Ovary (tissue), 9 donors: ENCODE results near the gene FAM107B. TPM values are rescaled to one million over a fixed set of nuclear protein-coding genes. Genes with fewer than 3 reads are reported as not detected.

Experiments used
- DNase-seq, 5 donors: peaks; one replicate each; pipeline ENCODE4 v3.0.0-alpha.2; 2019 to 2020
- H3K27ac ChIP-seq, 2 donors: fragments of 200-600 bp; one replicate each; pipeline versions ENCODE4 v1.5.1 to v1.8.0; 2019 to 2022
- H3K27me3 ChIP-seq: fragments of 200-600 bp; one replicate; pipeline ENCODE4 v1.8.0; 2022
- H3K36me3 ChIP-seq: fragments of 200-600 bp; sonication (generic); one replicate; pipeline ENCODE4 v1.5.1; 2019
- H3K4me1 ChIP-seq: one replicate; pipeline ENCODE4 v1.8.1; 2013; ENCODE audit warnings: mild to moderate bottlenecking, moderate library complexity; ENCODE audit not compliant: insufficient read depth
- H3K4me3 ChIP-seq: fragments of 200-600 bp; sonication (generic); one replicate; pipeline ENCODE4 v1.5.1; 2017
- H3K9me3 ChIP-seq, 2 donors: fragments of 200-600 bp in 1 of 2; sonication (generic) in 1 of 2; one replicate each; pipeline versions ENCODE4 v1.5.1 to v1.8.1; 2013 to 2019; ENCODE audit warnings: mild to moderate bottlenecking in 1 of 2, moderate library complexity in 1 of 2
- EP300 ChIP-seq: sonication (generic); formaldehyde crosslinking; IDR thresholded peaks from one replicate; pipeline ENCODE4 v1.6.1; 2017; ENCODE audit warnings: antibody characterized with exemption
- POLR2A ChIP-seq: fragments of 450-650 bp; IDR thresholded peaks from one replicate; pipeline ENCODE4 v1.6.1; 2017; ENCODE audit warnings: antibody characterized with exemption, mild to moderate bottlenecking, moderate library complexity
- WGBS, 3 donors: extraction: QIAGEN DNeasy Blood & Tissue Kit in 1 of 3; methylation state at CpG; one replicate each; pipeline versions ENCODE4 v1.1.5 to v1.1.7; 2013 to 2017; 5-methylcytosine and 5-hydroxymethylcytosine counted together
- intact Hi-C, 4 donors: fragments of 100-400 bp; cut with DNase I; formaldehyde crosslinking; loops; one replicate each; pipeline versions ENCODE4 v1.11.0 to v1.15.1; 2022 to 2023
- polyA plus RNA-seq, 2 donors: library from polyadenylated mRNA; stranded (reverse); fragments of 200-250 nt in 1 of 2; fragments of 350-450 nt in 1 of 2; fragmentation: Illumina TruSeq in 1 of 2; extraction: RNeasy Lipid Tissue Mini Kit (QIAGEN cat#74804) in 1 of 2; gene quantifications; one replicate each; pipeline ENCODE4 v1.2.3, GENCODE V29; 2013 to 2014
- total RNA-seq, 7 donors: library from RNA; depleted of rRNA in 2 of 7; stranded (reverse); fragments of >200 nt in 2 of 7; fragmentation: NEBNext Ultra II Directional in 3 of 7; extraction: Animal tissue kit (Norgen Biotek cat#: 25700) in 3 of 7; gene quantifications; one replicate each; pipeline versions ENCODE4 v1.1.0 to v1.2.4, GENCODE V29; 2016 to 2023
- TF ChIP-seq, protein P1 (sequence below), 3 donors: fragments of 450-650 bp in 2 of 3; fragments of 200-600 bp in 1 of 3; IDR thresholded peaks; one replicate each; pipeline versions ENCODE4 v1.5.1 to v1.8.0; 2016 to 2022; ENCODE audit warnings: antibody characterized with exemption in 3 of 3, mild to moderate bottlenecking in 1 of 3
- donor health status: DM: no; HTN: no; CAD: no; lungs with moderate emphysema.
- donor health status: DM: no; HTN: no; CAD: no.
- donor health status: Bipolar disorder and iron deficiency.
- donor health status: DM: yes; HTN: yes; CAD: no.
- donor health status: DM: no; HTN: no; CAD: no.
- donor health status: DM: yes; HTN: yes; CAD: no.

The FAM107B gene
- total and polyA plus RNA-seq, 9 donors, result 6.0 to 26.6 (median 15.0) TPM

DNA sequence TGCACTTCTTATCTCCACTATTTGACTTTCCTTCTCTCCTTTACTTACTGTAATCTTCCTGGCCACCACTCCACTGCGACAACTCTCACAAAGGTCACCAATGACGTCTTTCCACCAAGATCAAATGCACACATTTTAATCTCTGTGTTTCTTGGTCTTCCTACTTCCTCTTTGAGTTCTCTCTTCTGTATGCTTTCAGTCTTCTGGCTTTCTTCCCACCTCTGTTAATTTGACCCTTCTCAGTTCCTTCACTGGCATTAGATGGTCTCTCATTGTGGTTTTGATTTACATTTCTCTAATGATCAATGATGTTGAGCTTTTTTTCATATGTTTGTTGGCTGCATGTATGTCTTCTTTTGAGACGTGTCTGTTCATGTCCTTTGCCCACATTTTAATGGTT, 31.9 kb downstream of the FAM107B start:
- Histone ChIP-seq H3K36me3 (no peaks in the 10 kb centered on the region), H3K4me1 (no peaks in the 10 kb centered on the region), H3K27me3 (no peaks in the 10 kb centered on the region), H3K9me3 (no peaks in the 10 kb centered on the region), H3K27ac (no peak overlapping the region), H3K4me3 (no peak overlapping the region)
- DNase-seq, result no peak
- 36 to 61% (median 45%) methylated on average over 3 of the region's 3 CpGs for WGBS, 3 donors
- TF ChIP-seq EP300 (no peak), POLR2A (no peak)
- TF ChIP-seq, protein P1, sequence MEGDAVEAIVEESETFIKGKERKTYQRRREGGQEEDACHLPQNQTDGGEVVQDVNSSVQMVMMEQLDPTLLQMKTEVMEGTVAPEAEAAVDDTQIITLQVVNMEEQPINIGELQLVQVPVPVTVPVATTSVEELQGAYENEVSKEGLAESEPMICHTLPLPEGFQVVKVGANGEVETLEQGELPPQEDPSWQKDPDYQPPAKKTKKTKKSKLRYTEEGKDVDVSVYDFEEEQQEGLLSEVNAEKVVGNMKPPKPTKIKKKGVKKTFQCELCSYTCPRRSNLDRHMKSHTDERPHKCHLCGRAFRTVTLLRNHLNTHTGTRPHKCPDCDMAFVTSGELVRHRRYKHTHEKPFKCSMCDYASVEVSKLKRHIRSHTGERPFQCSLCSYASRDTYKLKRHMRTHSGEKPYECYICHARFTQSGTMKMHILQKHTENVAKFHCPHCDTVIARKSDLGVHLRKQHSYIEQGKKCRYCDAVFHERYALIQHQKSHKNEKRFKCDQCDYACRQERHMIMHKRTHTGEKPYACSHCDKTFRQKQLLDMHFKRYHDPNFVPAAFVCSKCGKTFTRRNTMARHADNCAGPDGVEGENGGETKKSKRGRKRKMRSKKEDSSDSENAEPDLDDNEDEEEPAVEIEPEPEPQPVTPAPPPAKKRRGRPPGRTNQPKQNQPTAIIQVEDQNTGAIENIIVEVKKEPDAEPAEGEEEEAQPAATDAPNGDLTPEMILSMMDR (IDR thresholded peaks at IDR 0.05), result no peak
- intact Hi-C loops, result no loop called here

DNA sequence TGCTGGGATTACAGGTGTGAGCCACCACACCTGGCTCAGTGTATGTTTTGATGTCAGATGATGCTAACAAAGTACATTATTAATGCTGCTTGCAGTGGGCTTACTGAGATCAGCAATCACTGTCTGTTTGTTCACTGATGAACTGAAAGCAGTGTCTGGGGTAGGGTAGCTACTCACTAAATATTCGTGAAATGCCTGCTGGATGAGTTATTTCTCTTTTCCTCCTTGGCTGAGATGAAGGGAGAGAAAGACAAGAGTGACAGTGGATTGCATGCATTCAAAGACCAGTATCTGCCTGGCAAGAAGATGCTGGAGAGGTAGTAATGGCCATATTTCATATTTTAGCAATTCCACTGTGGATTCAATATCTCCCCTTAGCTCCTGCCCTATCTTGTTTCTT, 32.3 kb downstream of the FAM107B start:
- 69 to 86% (median 84%) methylated on average over 1 of the region's 1 CpG for WGBS, 3 donors
- H3K9me3 ChIP-seq, result no peaks in the 10 kb centered on the region
- TF ChIP-seq EP300 (no peak), POLR2A (no peak)
- TF ChIP-seq, protein P1 (IDR thresholded peaks at IDR 0.05), result no peak
- no peak for DNase-seq
- H3K4me3 ChIP-seq, result no peak overlapping the region
- intact Hi-C loops, result no loop called here
- H3K36me3 ChIP-seq, result no peaks in the 10 kb centered on the region
- no peaks in the 10 kb centered on the region for H3K27me3 ChIP-seq
- H3K27ac ChIP-seq, result no peak overlapping the region
- no peaks in the 10 kb centered on the region for H3K4me1 ChIP-seq

DNA sequence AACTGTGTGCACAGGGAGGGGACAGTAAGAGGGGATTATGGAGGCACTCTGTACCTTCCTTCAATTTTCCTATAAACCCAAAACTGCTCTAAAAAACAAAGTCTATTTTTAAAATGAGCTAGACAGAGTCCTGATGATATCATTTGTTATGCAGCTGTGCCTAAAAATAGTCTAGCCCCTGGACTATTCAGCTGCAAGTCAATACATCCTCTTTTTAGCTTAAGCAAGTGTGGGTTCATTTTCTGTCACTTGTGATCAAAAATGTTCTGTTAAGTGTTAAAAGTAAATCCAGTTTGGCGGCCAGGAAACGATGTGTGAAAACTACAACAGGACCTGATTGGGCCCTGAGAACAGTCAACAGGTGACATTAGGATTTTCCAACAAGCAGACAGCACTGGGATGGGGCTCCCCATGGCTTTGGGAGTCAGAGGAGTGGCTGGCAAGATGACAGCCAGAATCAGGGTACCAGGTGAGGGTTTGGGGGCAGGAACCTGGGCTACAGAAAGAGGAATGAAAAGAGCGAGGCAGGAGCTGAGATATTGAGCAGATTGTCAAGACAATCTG, 33.9 kb downstream of the FAM107B start:
- 70 to 76% (median 71%) methylated on average over 3 of the region's 3 CpGs for WGBS, 3 donors
- TF ChIP-seq POLR2A (no peak), EP300 (no peak)
- TF ChIP-seq, protein P1 (IDR thresholded peaks at IDR 0.05), result no peak
- intact Hi-C loops, result no loop called here
- no peaks in the 10 kb centered on the region for H3K9me3 ChIP-seq
- no peak overlapping the region for H3K27ac ChIP-seq
- H3K4me1 ChIP-seq, result peaks cover 1% of the 10 kb centered on the region
- no peaks in the 10 kb centered on the region for H3K36me3 ChIP-seq
- no peaks in the 10 kb centered on the region for H3K27me3 ChIP-seq
- H3K4me3 ChIP-seq, result no peak overlapping the region
- DNase-seq, result no peak

DNA sequence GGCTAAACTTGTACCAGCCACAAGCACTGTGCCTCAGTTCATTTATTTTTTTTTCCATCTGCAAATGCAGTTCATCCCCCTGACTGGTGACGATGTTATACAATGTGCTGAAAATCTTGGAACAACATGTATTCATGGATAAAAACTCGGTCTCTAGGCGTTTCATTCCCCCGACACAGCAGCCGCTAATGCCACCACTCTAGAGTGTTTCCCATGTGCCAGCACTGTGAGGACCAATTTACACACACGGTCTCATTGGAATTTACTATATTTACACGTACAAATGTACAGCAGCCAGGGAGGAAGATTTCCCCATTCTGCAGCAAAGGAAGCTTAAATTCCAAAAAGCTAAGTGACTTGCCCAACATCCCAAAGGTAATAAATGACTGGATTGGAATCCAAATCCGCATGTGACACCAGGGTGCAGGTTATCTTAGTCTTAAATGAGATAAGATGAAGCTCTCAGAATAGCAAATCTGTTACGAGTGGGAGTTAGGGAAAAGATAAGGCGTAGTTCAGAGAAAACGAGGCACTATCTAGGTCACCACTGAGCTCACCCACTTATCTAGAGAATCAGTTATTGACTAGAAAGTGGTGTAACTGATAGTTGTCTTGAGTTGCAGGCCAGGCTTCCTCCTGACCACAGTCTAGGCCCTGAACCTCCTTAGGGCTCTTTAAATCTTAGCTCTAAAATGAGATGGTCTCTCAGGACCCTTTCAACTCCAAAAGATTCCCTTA, 36.7 kb downstream of the FAM107B start:
- 77 to 81% (median 80%) methylated on average over 11 of the region's 11 CpGs for WGBS, 3 donors
- intact Hi-C loops, result no loop called here
- Histone ChIP-seq H3K36me3 (no peaks in the 10 kb centered on the region), H3K9me3 (no peaks in the 10 kb centered on the region), H3K4me1 (peaks cover 1% of the 10 kb centered on the region), H3K27ac (no peak overlapping the region), H3K4me3 (no peak overlapping the region), H3K27me3 (no peaks in the 10 kb centered on the region)
- DNase-seq, result no peak
- TF ChIP-seq POLR2A (no peak), EP300 (no peak)
- TF ChIP-seq, protein P1 (IDR thresholded peaks at IDR 0.05), result no peak
